ENCODE results near the gene GPR45.

Gene GPR45

GRCh38 chr2:105254531-105255210 is 13.1 kb downstream of the GPR45 start:
- DNase-seq = no peak

- DNase-seq = no peak
These were observed 14.4 kb downstream of the GPR45 start for GRCh38 chr2:105255979-105256378.

GRCh38 chr2:105256431-105257047 is 15.0 kb downstream of the GPR45 start:
- no peak for DNase-seq

- no peak for DNase-seq
These were observed 16.4 kb downstream of the GPR45 start for GRCh38 chr2:105257981-105258380.

GRCh38 chr2:105258835-105259350 is 17.4 kb downstream of the GPR45 start:
- DNase-seq = no peak

GRCh38 chr2:105261061-105261460 is 19.5 kb downstream of the GPR45 start:
- DNase-seq = no peak

GRCh38 chr2:105262651-105263091 is 21.1 kb downstream of the GPR45 start:
- no peak for DNase-seq

GRCh38 chr2:105269426-105269825 is 27.9 kb downstream of the GPR45 start:
- no peak for DNase-seq

GRCh38 chr2:105271393-105272045 is 30.0 kb downstream of the GPR45 start:
- no peak for DNase-seq

GRCh38 chr2:105272176-105272575 is 30.6 kb downstream of the GPR45 start:
- DNase-seq = no peak

GRCh38 chr2:105274046-105274445 is 32.5 kb downstream of the GPR45 start:
- no peak for DNase-seq

GRCh38 chr2:105278654-105279053 is 37.1 kb downstream of the GPR45 start:
- DNase-seq = no peak

GRCh38 chr2:105279126-105279525 is 37.6 kb downstream of the GPR45 start:
- no peak for DNase-seq

- DNase-seq = no peak
These were observed 38.7 kb downstream of the GPR45 start for GRCh38 chr2:105280281-105280680.

- no peak for DNase-seq
These were observed 42.0 kb downstream of the GPR45 start for GRCh38 chr2:105283532-105283931.

- DNase-seq = no peak
These were observed 46.1 kb downstream of the GPR45 start for GRCh38 chr2:105287692-105288091.

GRCh38 chr2:105288133-105288532 is 46.6 kb downstream of the GPR45 start:
- no peak for DNase-seq

GRCh38 chr2:105290981-105291660 is 49.6 kb downstream of the GPR45 start:
- no peak for DNase-seq

- no peak for DNase-seq
These were observed 50.4 kb downstream of the GPR45 start for GRCh38 chr2:105291981-105292380.

Data from activated CD8-positive, alpha-beta memory T cell treated with anti-CD3 and anti-CD28 coated beads, Interleukin-2, amount 50 U/mL, for 48 hours (primary cell).